ENCODE measurements around the gene TRIM67.

TRIM67 gene

GRCh38 chr1:231161667-231162296 is at the start of gene TRIM67:
TSS of gene TRIM67 (plus strand) at chr1:231162058. CDS start at chr1:231162970, 912 bp downstream.
- H3K9me3 ChIP-seq (ENCODE audit: severe bottlenecking): no peaks in the 10 kb centered on the region
- no peak within 1 kb of the TSS for H3K27ac ChIP-seq (ENCODE audit: poor library complexity, severe bottlenecking)
- DNase-seq (ENCODE audit: low spot score) (no peak), ATAC-seq (ENCODE audit: low read depth) (no peak)
- TF ChIP-seq, protein P1, sequence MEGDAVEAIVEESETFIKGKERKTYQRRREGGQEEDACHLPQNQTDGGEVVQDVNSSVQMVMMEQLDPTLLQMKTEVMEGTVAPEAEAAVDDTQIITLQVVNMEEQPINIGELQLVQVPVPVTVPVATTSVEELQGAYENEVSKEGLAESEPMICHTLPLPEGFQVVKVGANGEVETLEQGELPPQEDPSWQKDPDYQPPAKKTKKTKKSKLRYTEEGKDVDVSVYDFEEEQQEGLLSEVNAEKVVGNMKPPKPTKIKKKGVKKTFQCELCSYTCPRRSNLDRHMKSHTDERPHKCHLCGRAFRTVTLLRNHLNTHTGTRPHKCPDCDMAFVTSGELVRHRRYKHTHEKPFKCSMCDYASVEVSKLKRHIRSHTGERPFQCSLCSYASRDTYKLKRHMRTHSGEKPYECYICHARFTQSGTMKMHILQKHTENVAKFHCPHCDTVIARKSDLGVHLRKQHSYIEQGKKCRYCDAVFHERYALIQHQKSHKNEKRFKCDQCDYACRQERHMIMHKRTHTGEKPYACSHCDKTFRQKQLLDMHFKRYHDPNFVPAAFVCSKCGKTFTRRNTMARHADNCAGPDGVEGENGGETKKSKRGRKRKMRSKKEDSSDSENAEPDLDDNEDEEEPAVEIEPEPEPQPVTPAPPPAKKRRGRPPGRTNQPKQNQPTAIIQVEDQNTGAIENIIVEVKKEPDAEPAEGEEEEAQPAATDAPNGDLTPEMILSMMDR (IDR thresholded peaks at IDR 0.05; ENCODE audit: poor library complexity, severe bottlenecking): no peak
- H3K36me3 ChIP-seq (ENCODE audit: low read depth): no peaks in the 10 kb centered on the region
- H3K4me1 ChIP-seq (ENCODE audit: insufficient read depth, poor library complexity, severe bottlenecking): no peaks in the 10 kb centered on the region
- no peak within 1 kb of the TSS for H3K4me3 ChIP-seq (ENCODE audit: severe bottlenecking)
- peaks cover 71% of the 10 kb centered on the region for H3K27me3 ChIP-seq (ENCODE audit: insufficient read depth, poor library complexity, severe bottlenecking)

GRCh38 chr1:231116738-231117137 is 45.1 kb upstream of the TRIM67 start:
- H3K27me3 ChIP-seq (ENCODE audit: insufficient read depth, poor library complexity, severe bottlenecking): no peaks in the 10 kb centered on the region
- no peak for ATAC-seq (ENCODE audit: low read depth)
- no peak overlapping the region for H3K4me3 ChIP-seq (ENCODE audit: severe bottlenecking)
- no peak overlapping the region for H3K27ac ChIP-seq (ENCODE audit: poor library complexity, severe bottlenecking)
- H3K36me3 ChIP-seq (ENCODE audit: low read depth): no peaks in the 10 kb centered on the region
- no peak for DNase-seq (ENCODE audit: low spot score)
- TF ChIP-seq, protein P1 (IDR thresholded peaks at IDR 0.05; ENCODE audit: poor library complexity, severe bottlenecking): no peak
- H3K9me3 ChIP-seq (ENCODE audit: severe bottlenecking): no peaks in the 10 kb centered on the region
- H3K4me1 ChIP-seq (ENCODE audit: insufficient read depth, poor library complexity, severe bottlenecking): no peaks in the 10 kb centered on the region

DNA sequence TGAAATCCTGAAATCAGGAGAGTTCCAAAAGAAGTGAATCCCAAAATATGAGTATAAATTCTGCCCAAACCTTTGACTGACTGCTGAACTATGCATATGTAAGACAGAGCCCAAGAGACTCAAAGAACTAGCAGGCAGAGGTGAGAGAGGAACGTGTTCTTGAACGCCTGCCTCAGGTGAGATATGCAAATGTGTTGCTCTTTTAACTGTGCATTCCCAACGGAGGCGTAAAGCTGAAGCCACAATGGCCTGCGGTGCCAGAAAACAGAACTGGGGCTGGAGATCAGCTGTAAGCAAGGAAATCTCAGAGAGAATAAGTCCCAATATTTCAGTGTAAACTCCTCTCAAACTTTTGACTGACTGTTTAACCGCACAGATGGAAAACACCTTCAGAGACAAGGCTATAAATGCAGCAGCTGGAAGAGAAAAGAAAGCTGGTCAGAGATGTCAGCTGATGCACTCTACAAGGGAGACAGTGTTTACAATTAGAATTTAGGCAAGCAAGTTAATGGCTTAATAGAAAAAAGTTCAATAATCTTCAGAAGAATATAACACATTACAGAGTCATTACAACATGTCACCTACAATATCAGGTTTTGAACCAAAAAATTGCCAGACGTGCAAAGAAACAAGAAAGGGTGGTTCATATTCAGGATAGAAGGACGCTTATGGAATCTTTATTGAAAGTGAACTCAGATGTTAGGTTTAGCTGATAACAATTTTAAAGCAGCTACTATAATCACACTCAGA is 43.0 kb upstream of the TRIM67 start:
- TF ChIP-seq, protein P1 (IDR thresholded peaks at IDR 0.05; ENCODE audit: poor library complexity, severe bottlenecking): no peak
- Histone ChIP-seq H3K9me3 (ENCODE audit: severe bottlenecking) (no peaks in the 10 kb centered on the region), H3K4me1 (ENCODE audit: insufficient read depth, poor library complexity, severe bottlenecking) (no peaks in the 10 kb centered on the region), H3K27me3 (ENCODE audit: insufficient read depth, poor library complexity, severe bottlenecking) (no peaks in the 10 kb centered on the region), H3K4me3 (ENCODE audit: severe bottlenecking) (no peak overlapping the region), H3K27ac (ENCODE audit: poor library complexity, severe bottlenecking) (no peak overlapping the region), H3K36me3 (ENCODE audit: low read depth) (no peaks in the 10 kb centered on the region)
- no peak for DNase-seq (ENCODE audit: low spot score)
- no peak for ATAC-seq (ENCODE audit: low read depth)

GRCh38 chr1:231121533-231121932 is 40.3 kb upstream of the TRIM67 start:
- Histone ChIP-seq H3K4me1 (ENCODE audit: insufficient read depth, poor library complexity, severe bottlenecking) (no peaks in the 10 kb centered on the region), H3K36me3 (ENCODE audit: low read depth) (no peaks in the 10 kb centered on the region), H3K27ac (ENCODE audit: poor library complexity, severe bottlenecking) (no peak overlapping the region), H3K27me3 (ENCODE audit: insufficient read depth, poor library complexity, severe bottlenecking) (no peaks in the 10 kb centered on the region), H3K4me3 (ENCODE audit: severe bottlenecking) (no peak overlapping the region), H3K9me3 (ENCODE audit: severe bottlenecking) (no peaks in the 10 kb centered on the region)
- DNase-seq (ENCODE audit: low spot score) (no peak), ATAC-seq (ENCODE audit: low read depth) (no peak)
- TF ChIP-seq, protein P1 (IDR thresholded peaks at IDR 0.05; ENCODE audit: poor library complexity, severe bottlenecking): no peak

GRCh38 chr1:231122143-231122542 is 39.7 kb upstream of the TRIM67 start:
- H3K27me3 ChIP-seq (ENCODE audit: insufficient read depth, poor library complexity, severe bottlenecking): no peaks in the 10 kb centered on the region
- H3K27ac ChIP-seq (ENCODE audit: poor library complexity, severe bottlenecking): no peak overlapping the region
- no peak overlapping the region for H3K4me3 ChIP-seq (ENCODE audit: severe bottlenecking)
- no peaks in the 10 kb centered on the region for H3K4me1 ChIP-seq (ENCODE audit: insufficient read depth, poor library complexity, severe bottlenecking)
- TF ChIP-seq, protein P1 (IDR thresholded peaks at IDR 0.05; ENCODE audit: poor library complexity, severe bottlenecking): no peak
- H3K9me3 ChIP-seq (ENCODE audit: severe bottlenecking): no peaks in the 10 kb centered on the region
- no peaks in the 10 kb centered on the region for H3K36me3 ChIP-seq (ENCODE audit: low read depth)
- no peak for DNase-seq (ENCODE audit: low spot score)
- no peak for ATAC-seq (ENCODE audit: low read depth)
